Measurements from ENCODE around the gene JMJD8. TPM values are rescaled to one million over a fixed set of nuclear protein-coding genes. Genes with fewer than 3 reads are reported as not detected.
A peak's percentile ranks its signal among the peaks of the same experiment; 100 is the strongest.
"Not testable (repeated sequence)": the region's sequence is repeated elsewhere in the genome, so short reads cannot be mapped to it uniquely, and the experiment has no call there.

The JMJD8 gene
- total RNA-seq, 1 experiment from 2014 or later, result 33.4 TPM

GRCh38 chr16:712740-713250 lies 28.7 kb upstream of the JMJD8 start:
- not testable (repeated sequence) for H3K36me3 Mint-ChIP-seq (ENCODE audit: insufficient read depth, unreplicated experiment); BruUV-seq (replicated peaks)
- POLR2A ChIA-PET, result interaction anchor here (0.6 to 8.8 kb wide), 20 partner anchors 9 to 125 kb away, joined by 3 to 124 read pairs (median 4); partner anchors contain the start of genes ANTKMT, CCDC78, CIAO3 and HAGHL

GRCh38 chr16:711548-712320 lies 27.6 kb upstream of the JMJD8 start:
- no peaks in the 10 kb centered on the region for H3K27me3 Mint-ChIP-seq (ENCODE audit: insufficient read depth, unreplicated experiment)

More at GRCh38 chr16:712740-713250, 28.7 kb upstream of the JMJD8 start:
- peaks cover 20% of the 10 kb centered on the region for H3K4me1 Mint-ChIP-seq (ENCODE audit: insufficient read depth, unreplicated experiment)
- not testable (repeated sequence) for H3K27me3 Mint-ChIP-seq (ENCODE audit: insufficient read depth, unreplicated experiment); H3K9me3 Mint-ChIP-seq (ENCODE audit: unreplicated experiment)
- peak; percentile 58 for TF ChIP-seq CTCF (IDR thresholded peaks at IDR 0.05; ENCODE audit: unreplicated experiment)
- peak; percentile 96 for DNase-seq (ENCODE audit: unreplicated experiment)
- peak overlapping the region; percentile 72 for H3K27ac Mint-ChIP-seq (ENCODE audit: low read depth, unreplicated experiment)
- CTCF ChIA-PET, result interaction anchor here (0.6 to 3.9 kb wide), 29 partner anchors 8 to 646 kb away, joined by 3 to 34 read pairs (median 4); partner anchors contain the start of genes ANTKMT, CHTF18, CIAO3 and HAGHL
- intact Hi-C loops (cut with micrococcal nuclease), result loop anchor here (1.0 kb wide), 1 partner anchor 73 kb away; no protein-coding TSS in a partner anchor
- H3K4me3 Mint-ChIP-seq (ENCODE audit: unreplicated experiment), result peak overlapping the region; percentile 42

GRCh38 chr16:711084-711483 lies 26.9 kb upstream of the JMJD8 start:
- intact Hi-C loops (cut with micrococcal nuclease), result loop anchor here (2.0 kb wide), 1 partner anchor 344 kb away; no protein-coding TSS in a partner anchor
- Mint-ChIP-seq H3K36me3 (ENCODE audit: insufficient read depth, unreplicated experiment) (peaks cover 4% of the 10 kb centered on the region), H3K27me3 (ENCODE audit: insufficient read depth, unreplicated experiment) (no peaks in the 10 kb centered on the region), H3K4me3 (ENCODE audit: unreplicated experiment) (peak overlapping the region; percentile 36), H3K4me1 (ENCODE audit: insufficient read depth, unreplicated experiment) (peaks cover 24% of the 10 kb centered on the region), H3K9me3 (ENCODE audit: unreplicated experiment) (no peaks in the 10 kb centered on the region), H3K27ac (ENCODE audit: low read depth, unreplicated experiment) (peak overlapping the region; percentile 31)
- no peak for DNase-seq (ENCODE audit: unreplicated experiment)
- TF ChIP-seq CTCF (IDR thresholded peaks at IDR 0.05; ENCODE audit: unreplicated experiment), result no peak
- CTCF ChIA-PET, result interaction anchor here (0.6 to 3.9 kb wide), 9 partner anchors 9 to 1353 kb away, joined by 3 to 34 read pairs (median 3); partner anchors contain the start of genes CHTF18 and RPUSD1
- POLR2A ChIA-PET, result interaction anchor here (0.7 to 8.8 kb wide), 3 partner anchors 13 to 74 kb away, joined by 3 to 124 read pairs (median 5); partner anchors contain the start of genes ANTKMT, CCDC78, HAGHL and WDR24
- no TSS peak for BruUV-seq (replicated peaks)

More at GRCh38 chr16:711548-712320, 27.6 kb upstream of the JMJD8 start:
- DNase-seq (ENCODE audit: unreplicated experiment), result peak; percentile 68
- Mint-ChIP-seq H3K36me3 (ENCODE audit: insufficient read depth, unreplicated experiment) (peaks cover 4% of the 10 kb centered on the region), H3K4me1 (ENCODE audit: insufficient read depth, unreplicated experiment) (peaks cover 24% of the 10 kb centered on the region), H3K27ac (ENCODE audit: low read depth, unreplicated experiment) (peak overlapping the region; percentile 31), H3K9me3 (ENCODE audit: unreplicated experiment) (no peaks in the 10 kb centered on the region), H3K4me3 (ENCODE audit: unreplicated experiment) (peak overlapping the region; percentile 36)
- ChIA-PET POLR2A (interaction anchor here (0.6 to 8.8 kb wide), 24 partner anchors 7 to 377 kb away, joined by 3 to 124 read pairs (median 4); partner anchors contain the start of genes ANTKMT, CCDC78, CIAO3 and HAGHL), CTCF (interaction anchor here (0.6 to 3.9 kb wide), 33 partner anchors 8 to 1352 kb away, joined by 3 to 34 read pairs (median 4); partner anchors contain the start of genes ANTKMT, CHTF18, CIAO3 and HAGHL)
- TF ChIP-seq CTCF (IDR thresholded peaks at IDR 0.05; ENCODE audit: unreplicated experiment), result peak; percentile 91
- no TSS peak for BruUV-seq (replicated peaks)
- intact Hi-C loops (cut with micrococcal nuclease), result loop anchor here (1.0 to 2.0 kb wide), 2 partner anchors 74 to 343 kb away; no protein-coding TSS in a partner anchor

All from MCF 10A (cell line).